Heart right ventricle (tissue), 16 donors: ENCODE data around the gene COL5A2. TPM values are rescaled to one million over a fixed set of nuclear protein-coding genes. Genes with fewer than 3 reads are reported as not detected.

Experiments
- ATAC-seq, 8 donors: fragments of 200-7000 bp; cut with Tn5 transposase; one replicate each; pipeline ENCODE4 v1.9.1; 2020; ENCODE audit warnings: mild to moderate bottlenecking in 8 of 8, moderate library complexity in 8 of 8, moderate number of reproducible peaks in 1 of 8
- DNase-seq, 2 donors: peaks; one replicate each; pipeline ENCODE4 v3.0.0-alpha.2; 2020
- H3K27ac ChIP-seq, 10 donors: fragments of 200-600 bp; sonication (generic) in 2 of 10; one replicate each; pipeline versions ENCODE4 v1.5.0 to v1.8.0; 2020 to 2022; ENCODE audit warnings: mild to moderate bottlenecking in 3 of 10
- H3K27me3 ChIP-seq, 7 donors: fragments of 200-600 bp; one replicate each; pipeline ENCODE4 v1.8.0; 2021 to 2022; ENCODE audit warnings: mild to moderate bottlenecking in 2 of 7
- H3K36me3 ChIP-seq, 9 donors: fragments of 200-600 bp; sonication (generic) in 1 of 9; one replicate each; pipeline versions ENCODE4 v1.5.0 to v1.8.0; 2020 to 2022; ENCODE audit warnings: mild to moderate bottlenecking in 2 of 9
- H3K4me1 ChIP-seq, 9 donors: fragments of 200-600 bp; sonication (generic) in 1 of 9; one replicate each; pipeline versions ENCODE4 v1.5.0 to v1.8.0; 2020 to 2022; ENCODE audit warnings: mild to moderate bottlenecking in 4 of 9
- H3K4me3 ChIP-seq, 10 donors: fragments of 200-600 bp; sonication (generic) in 2 of 10; one replicate each; pipeline versions ENCODE4 v1.5.0 to v1.8.0; 2020 to 2022; ENCODE audit warnings: mild to moderate bottlenecking in 7 of 10, moderate library complexity in 2 of 10
- H3K9me3 ChIP-seq, 11 donors: fragments of 200-600 bp in 10 of 11; sonication (generic) in 2 of 11; one replicate each; pipeline versions ENCODE4 v1.5.0 to v1.8.0; 2013 to 2022; ENCODE audit warnings: mild to moderate bottlenecking in 2 of 11, control low read depth in 1 of 11, moderate library complexity in 1 of 11
- CTCF ChIP-seq, 9 donors: fragments of 200-600 bp; sonication (generic) in 2 of 9; IDR thresholded peaks; one replicate each; pipeline versions ENCODE4 v1.5.0 to v1.8.0; 2021 to 2022; ENCODE audit warnings: antibody characterized with exemption in 9 of 9, mild to moderate bottlenecking in 5 of 9, moderate library complexity in 1 of 9
- WGBS, 2 donors: extraction: QIAGEN DNeasy Blood & Tissue Kit; methylation state at CpG; one replicate each; pipeline ENCODE4 v1.1.7; 2013; ENCODE audit warnings: inconsistent platforms in 1 of 2; 5-methylcytosine and 5-hydroxymethylcytosine counted together
- intact Hi-C, 10 donors: fragments of 100-400 bp; cut with DNase I; formaldehyde crosslinking; loops; one replicate each; pipeline versions ENCODE4 v1.11.1 to v1.14.2; 2022
- microRNA-seq, 2 donors: library from miRNA; unstranded; fragments of <30 nt; microRNA quantifications; one replicate each; pipeline ENCODE4 v1.2.0, GENCODE V29; 2021
- polyA plus RNA-seq, 2 donors: library from polyadenylated mRNA; stranded (reverse); fragments of 200-250 nt; gene quantifications; one replicate each; pipeline ENCODE4 v1.2.3, GENCODE V29; 2013
- total RNA-seq, 10 donors: library from RNA; stranded (reverse); fragmentation: NEBNext Ultra II Directional in 3 of 10; extraction: Animal tissue kit (Norgen Biotek cat#: 25700) in 3 of 10; gene quantifications; one replicate each; pipeline versions ENCODE4 v1.2.1 to v1.2.4, GENCODE V29; 2021 to 2023
- donor health status: Arrhythmogenic right ventricular cardiomyopathy.
- donor health status: ischemic (EF 13 %, LVEDD 7.1; RV severe dilation, severe dysfunction).
- donor health status: healthy with polysubstance abuse.
- donor health status: DM: no; HTN: yes; CAD: no.
- donor health status: DM: no; HTN: no; CAD: no.
- donor health status: ischemic (EF 25% LVEDD 6.9; RV normal size, moderate dysfunction).
- donor health status: ischemic (EF 25% LVEDD 5.7; RV mildly dilated, moderate dysfunction).
- donor health status: healthy.
- donor health status: DM: yes; HTN: yes; CAD: no.
- donor health status: Ischemic cardiomyopathy.
- donor health status: ischemic (EF 35%, LVEDD 5.7; RV mildly dilated, moderate dysfunction).
- donor health status: nonischemic (EF 11% LVEDD 7.7; RV severe dilation, severe dysfunction).
- donor health status: DM: yes; HTN: yes; CAD: no.
- donor health status: PGD.
- donor health status: ischemic (EF 29% LVEDD 5.4; RV normal size, mild dysfunction).
- donor health status: nonischemic (EF 23%, LVEDD 6.1; RV moderate dilation, normal function).

COL5A2 gene
- total and polyA plus RNA-seq, 12 donors = 4.8 to 44.7 (median 8.7) TPM

GRCh38 chr2:188984065-188984491, 195.5 kb downstream of the COL5A2 start:
- Histone ChIP-seq H3K27ac (peak overlapping the region in 7 of 10 donors; percentile 33 to 74 (median 51)), H3K27me3 (no peaks in the 10 kb centered on the region), H3K9me3 (no peaks in the 10 kb centered on the region), H3K4me3 (no peak overlapping the region), H3K4me1 (peaks cover 0 to 26% (median 0%) of the 10 kb centered on the region in 9 donors), H3K36me3 (peaks cover 0 to 47% (median 3%) of the 10 kb centered on the region in 9 donors)
- TF ChIP-seq CTCF (IDR thresholded peaks at IDR 0.05) = peak in 6 of 9 donors; percentile 23 to 56 (median 38)
- intact Hi-C loops = loop anchor here in 3 of 10 donors (5.0 to 10.0 kb wide), 3 partner anchors 457 to 671 kb away; no protein-coding TSS in a partner anchor
- no peak for DNase-seq
- peak in 6 of 8 donors; percentile 22 to 65 (median 45) for ATAC-seq

GRCh38 chr2:188983427-188984064, 196.0 kb downstream of the COL5A2 start:
- 47 to 69% methylated on average over 4 of the region's 4 CpGs for WGBS, 2 donors
- DNase-seq (no peak), ATAC-seq (peak in 3 of 8 donors; percentile 12 to 33 (median 13))
- Histone ChIP-seq H3K9me3 (no peaks in the 10 kb centered on the region), H3K36me3 (peaks cover 0 to 42% (median 3%) of the 10 kb centered on the region in 9 donors), H3K4me3 (peak overlapping the region in 5 of 10 donors; percentile 0 to 22 (median 4)), H3K27ac (peak overlapping the region in 8 of 10 donors; percentile 23 to 74 (median 48)), H3K27me3 (no peaks in the 10 kb centered on the region), H3K4me1 (peaks cover 0 to 26% (median 0%) of the 10 kb centered on the region in 9 donors)
- TF ChIP-seq CTCF (IDR thresholded peaks at IDR 0.05) = peak in 7 of 9 donors; percentile 14 to 44 (median 35)
- intact Hi-C loops = loop anchor here in 3 of 10 donors (5.0 to 10.0 kb wide), 3 partner anchors 456 to 671 kb away; no protein-coding TSS in a partner anchor

Small RNA genes within 50 kb of the gene (microRNA-seq; reads per million reads assigned to microRNA genes)
- gene MIR3129 (0.51 to 1.8 reads per million in 2 donors), gene MIR3606 (0 reads per million in 2 donors)

Other genes starting within 250 kb of the COL5A2 start
- gene COL3A1, start 205.4 kb downstream of the COL5A2 start, total RNA-seq = 100 to 1,000 TPM in 3 of 10 donors, 10 to 100 TPM in 7; 53.9 to 700 (median 73.5) TPM
- gene COL3A1, start 205.4 kb downstream of the COL5A2 start, polyA plus RNA-seq = 100 to 1,000 TPM in 1 of 2 donors, 10 to 100 TPM in 1; 33.5 to 173 TPM